Measurements from ENCODE around the gene AGTRAP. TPM values are rescaled to one million over a fixed set of nuclear protein-coding genes. Genes with fewer than 3 reads are reported as not detected.

The AGTRAP gene
- total and polyA plus RNA-seq, 2 of the 4 experiments (the other 2 are of a cell fraction) = 21.5 to 57.7 TPM

GRCh38 chr1:11731691-11732283 lies 4.1 kb upstream of the AGTRAP start (continued):
- TF ChIP-seq RFX5 (IDR thresholded peaks at IDR 0.05; ENCODE audit: low read depth, low read length) (no peak), POLR2A (IDR thresholded peaks at IDR 0.05; ENCODE audit: low read depth, low read length) (no peak)

GRCh38 chr1:11733306-11733705 lies 2.6 kb upstream of the AGTRAP start:
- H3K4me2 ChIP-seq (ENCODE audit: low read depth, low read length) = no peak overlapping the region
- peaks cover 16% of the 10 kb centered on the region for H3K4me1 ChIP-seq (ENCODE audit: control insufficient read depth, insufficient read depth, low read length)
- no peak overlapping the region for H3K18ac ChIP-seq (ENCODE audit: low read depth, low read length)
- no peak overlapping the region for H2AK5ac ChIP-seq (ENCODE audit: low read depth, low read length)
- WGBS, 2 experiments (ENCODE audit: extremely low coverage in 2 of 2, insufficient read length in 1 of 2) = no CpG with 5 or more reads among the region's 3 CpGs
- H3K4ac ChIP-seq (ENCODE audit: low read depth, low read length) = no peak overlapping the region
- H2BK20ac ChIP-seq (ENCODE audit: low read depth, low read length) = no peak overlapping the region
- H3K27ac ChIP-seq (ENCODE audit: insufficient read depth, low read length) = no peak overlapping the region
- no peak overlapping the region for H3K23ac ChIP-seq (ENCODE audit: low read depth, low read length)
- H2BK120ac ChIP-seq (ENCODE audit: low read depth, low read length) = no peak overlapping the region
- no peak overlapping the region for H3K4me3 ChIP-seq (ENCODE audit: insufficient read depth, low read depth, low read length)
- no peak overlapping the region for H4K5ac ChIP-seq (ENCODE audit: low read depth, low read length)
- TF ChIP-seq USF2 (IDR thresholded peaks at IDR 0.05; ENCODE audit: low read depth, low read length) = no peak
- no peak for TF ChIP-seq MAZ (IDR thresholded peaks at IDR 0.05; ENCODE audit: borderline replicate concordance, low read depth, low read length)
- TF ChIP-seq POLR2A (IDR thresholded peaks at IDR 0.05; ENCODE audit: low read depth, low read length) = no peak
- no peak for TF ChIP-seq RAD21 (IDR thresholded peaks at IDR 0.05; ENCODE audit: low read length)
- no peak for TF ChIP-seq CTCF (conservative IDR thresholded peaks at IDR 0.05; ENCODE audit: low read depth, low read length)
- no peak for TF ChIP-seq RCOR1 (IDR thresholded peaks at IDR 0.05; ENCODE audit: insufficient replicate concordance, low read length)
- TF ChIP-seq FOS (IDR thresholded peaks at IDR 0.05; ENCODE audit: low read depth, low read length) = no peak
- TF ChIP-seq CEBPB (IDR thresholded peaks at IDR 0.05; ENCODE audit: low read depth, low read length) = no peak
- no peak for TF ChIP-seq MAFK (IDR thresholded peaks at IDR 0.05; ENCODE audit: low read depth, low read length)
- H4K91ac ChIP-seq (ENCODE audit: insufficient read depth, low read depth, low read length) = no peak overlapping the region
- dilution Hi-C loops (cut with HindIII; ENCODE audit: low sequenced_read_pairs, unreplicated experiment) = no loop called here
- ChIA-PET CTCF (no interaction called here), POLR2A (ENCODE audit: unreplicated experiment) (no interaction called here)
- ATAC-seq (ENCODE audit: low read depth) (no peak), DNase-seq (no peak)
- H2BK5ac ChIP-seq (ENCODE audit: low read depth, low read length, poor library complexity, severe bottlenecking) = no peak overlapping the region
- intact Hi-C loops (cut with micrococcal nuclease) = loop anchor here (10.0 kb wide), 1 partner anchor 459 kb away; the partner anchor contains the start of gene UBIAD1
- no TSS peak for BruUV-seq (replicated peaks)
- in situ Hi-C loops (cut with MboI; ENCODE audit: low sequenced_read_pairs) = no loop called here
- H3K56ac ChIP-seq (ENCODE audit: extremely low read depth, insufficient read depth, low read length) = no peak overlapping the region
- H3K14ac ChIP-seq (replicated peaks; ENCODE audit: low read depth, low read length) = no peak overlapping the region
- H3K27me3 ChIP-seq (ENCODE audit: control insufficient read depth, insufficient read depth, low read length) = no peaks in the 10 kb centered on the region
- H3K79me1 ChIP-seq (ENCODE audit: low read depth in 1 of 2, low read length in 2 of 2) = peaks cover 12 to 16% of the 10 kb centered on the region in 2 experiments
- H2BK15ac ChIP-seq (ENCODE audit: low read depth, low read length) = no peak overlapping the region
- peaks cover 23% of the 10 kb centered on the region for H3K9me1 ChIP-seq (ENCODE audit: insufficient read depth, low read length)
- no peaks in the 10 kb centered on the region for H3K36me3 ChIP-seq (ENCODE audit: control insufficient read depth, insufficient read depth, low read length)
- peaks cover 2% of the 10 kb centered on the region; the same call in 1 of the 2 replicates for H4K20me1 ChIP-seq (ENCODE audit: insufficient read depth, low read length)
- H2AFZ ChIP-seq (replicated peaks; ENCODE audit: low read length, poor library complexity) = no peak overlapping the region
- H3K9me3 ChIP-seq (ENCODE audit: control insufficient read depth, insufficient read depth, low read length) = no peaks in the 10 kb centered on the region
- H2AK9ac ChIP-seq (replicated peaks; ENCODE audit: low read depth, low read length, poor library complexity) = no peak overlapping the region
- H4K8ac ChIP-seq (ENCODE audit: low read depth in 2 of 2, low read length in 2 of 2) = no peak overlapping the region
- H3K9ac ChIP-seq (ENCODE audit: low read depth, low read length) = no peak overlapping the region

Measured in IMR-90 (cell line).